Stimulated activated CD4-positive, alpha-beta T cell treated with anti-CD3 and anti-CD28 coated beads, Interleukin-1b, Interleukin-23, amount 100 ng/mL, for 4 hours (primary cell): ENCODE data around the gene INSR.
"Not testable (repeated sequence)": the region's sequence is repeated elsewhere in the genome, so short reads cannot be mapped to it uniquely, and the experiment has no call there.

ENCODE experiments used
- DNase-seq, 2 donors: peaks; one replicate each; pipeline ENCODE4 v3.0.0-alpha.2; 2020; ENCODE audit warnings: low read depth in 2 of 2

Gene INSR

DNA sequence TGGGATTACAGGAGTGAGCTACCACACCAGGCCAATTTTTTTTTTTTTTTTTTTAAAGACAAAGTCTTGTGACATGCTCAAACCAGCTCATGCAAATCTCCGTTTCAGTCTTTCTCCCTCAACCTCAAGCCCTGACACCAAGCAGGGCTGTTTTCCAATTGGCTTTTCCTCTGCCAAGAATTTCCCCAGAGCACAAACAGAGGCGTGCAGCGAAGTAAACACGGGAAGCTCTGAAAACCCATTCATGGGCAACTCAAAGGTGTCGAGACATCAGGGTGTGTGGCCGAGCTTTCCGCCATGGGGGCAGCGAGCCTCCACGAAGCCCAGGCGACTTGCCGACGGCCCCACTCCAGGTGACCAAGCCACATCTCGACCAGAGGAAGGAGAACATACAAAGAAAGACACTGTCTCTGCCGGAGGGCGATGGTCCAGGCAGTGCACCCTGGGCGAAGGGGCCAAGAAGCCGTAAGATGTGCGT, 70.0 kb downstream of the INSR start:
- no peak for DNase-seq

DNA sequence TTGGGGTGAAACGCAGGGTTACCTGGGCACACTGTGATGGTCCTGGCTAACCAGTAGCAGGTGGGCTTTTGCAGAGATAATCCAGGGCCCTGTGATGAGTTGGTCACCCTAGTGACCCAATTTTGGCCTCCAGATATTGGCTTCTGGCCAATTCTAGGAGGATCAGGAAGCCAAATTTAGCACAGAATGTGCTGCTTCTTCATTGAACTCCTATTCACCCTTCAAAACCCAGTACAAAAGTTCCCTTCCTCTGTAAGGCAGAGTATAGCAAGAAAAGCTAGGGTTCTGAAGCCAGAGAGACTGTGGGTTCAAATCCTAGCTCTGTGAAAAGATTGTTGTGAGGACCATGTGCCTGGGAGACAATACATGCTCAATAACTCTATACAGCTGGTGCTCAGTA, 70.8 kb downstream of the INSR start:
- DNase-seq: no peak

DNA sequence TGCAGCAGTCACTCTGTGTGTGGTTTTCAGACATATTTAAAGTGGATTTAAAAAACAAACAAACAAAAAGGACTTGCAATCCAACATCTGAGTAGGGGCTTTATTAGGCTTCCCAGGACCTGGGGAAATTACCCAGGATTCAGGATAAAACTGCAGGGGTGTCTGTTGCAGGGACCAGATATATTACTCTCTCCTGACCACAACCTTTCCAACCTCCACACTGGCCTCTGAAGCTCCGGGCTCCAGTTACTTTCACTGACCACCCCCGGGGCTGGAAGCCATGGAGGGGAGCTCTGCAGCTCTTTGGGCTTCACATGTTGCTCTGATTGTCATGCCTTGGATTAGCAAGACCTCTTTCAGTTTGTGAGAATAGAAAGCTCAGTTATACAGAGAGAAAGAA, 75.2 kb downstream of the INSR start:
- DNase-seq: no peak

DNA sequence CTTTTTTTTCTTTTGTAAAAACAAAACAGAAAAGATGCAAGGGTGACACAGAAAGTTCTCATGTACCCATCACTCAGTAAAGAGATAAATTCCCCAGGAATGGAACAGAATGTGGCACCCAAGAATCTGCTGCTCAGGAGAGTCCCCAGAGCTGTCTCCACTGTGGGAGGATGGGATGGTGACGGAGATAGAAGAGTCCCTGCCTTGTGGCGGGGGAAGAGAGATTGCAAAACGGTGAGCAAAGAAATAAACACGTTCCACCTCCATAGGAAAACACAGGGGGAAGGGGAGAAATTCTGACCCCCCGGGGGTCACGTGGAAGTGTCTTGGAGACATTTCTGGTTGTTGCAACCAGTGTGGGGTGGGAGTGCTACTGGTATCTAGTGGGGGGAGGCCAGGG, 76.4 kb downstream of the INSR start:
- DNase-seq: no peak

DNA sequence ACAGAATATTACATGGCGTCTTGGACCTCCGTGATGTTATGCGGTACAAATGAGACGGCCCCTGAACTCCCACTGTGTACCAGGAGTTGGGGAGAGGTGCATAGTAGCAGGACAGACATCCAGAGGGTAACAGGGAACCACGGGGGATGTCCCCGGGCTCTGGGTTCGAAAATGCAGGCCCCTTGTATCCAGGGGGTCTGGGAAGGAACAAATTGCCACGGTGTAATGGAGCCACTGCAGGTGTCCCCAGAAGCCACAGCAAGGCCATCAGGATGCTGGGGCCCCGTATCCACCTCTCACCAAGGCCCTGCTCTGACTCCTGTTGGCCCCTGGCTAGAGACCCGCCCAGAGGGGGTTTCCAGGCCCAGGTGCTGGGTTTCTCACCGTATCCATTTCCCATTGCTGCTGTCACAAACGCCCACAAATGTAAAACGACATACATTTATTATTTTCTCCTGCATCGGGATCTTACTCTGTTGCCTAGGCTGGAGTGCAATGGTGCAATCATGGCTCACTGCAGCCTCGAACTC, 77.8 kb downstream of the INSR start:
- DNase-seq: no peak

DNA sequence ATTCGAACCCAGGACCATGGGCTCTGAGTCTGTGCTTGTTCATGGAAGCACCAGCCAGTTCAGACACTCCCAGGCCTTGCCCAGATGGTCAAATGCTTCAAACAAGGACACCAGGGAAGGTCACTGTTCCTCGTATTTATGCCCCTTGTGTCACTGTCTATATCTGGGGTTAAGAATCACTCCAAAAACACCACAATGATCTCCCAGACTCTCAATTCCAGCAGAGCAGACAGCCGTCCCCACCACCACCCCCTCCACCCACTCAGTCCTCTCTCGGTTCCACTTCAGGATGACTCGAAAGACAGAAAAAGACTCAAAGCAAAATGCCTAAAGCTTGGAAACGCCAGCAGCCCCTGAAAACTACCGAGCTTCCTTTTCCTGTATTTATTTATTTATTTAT, 79.0 kb downstream of the INSR start:
- no peak for DNase-seq

DNA sequence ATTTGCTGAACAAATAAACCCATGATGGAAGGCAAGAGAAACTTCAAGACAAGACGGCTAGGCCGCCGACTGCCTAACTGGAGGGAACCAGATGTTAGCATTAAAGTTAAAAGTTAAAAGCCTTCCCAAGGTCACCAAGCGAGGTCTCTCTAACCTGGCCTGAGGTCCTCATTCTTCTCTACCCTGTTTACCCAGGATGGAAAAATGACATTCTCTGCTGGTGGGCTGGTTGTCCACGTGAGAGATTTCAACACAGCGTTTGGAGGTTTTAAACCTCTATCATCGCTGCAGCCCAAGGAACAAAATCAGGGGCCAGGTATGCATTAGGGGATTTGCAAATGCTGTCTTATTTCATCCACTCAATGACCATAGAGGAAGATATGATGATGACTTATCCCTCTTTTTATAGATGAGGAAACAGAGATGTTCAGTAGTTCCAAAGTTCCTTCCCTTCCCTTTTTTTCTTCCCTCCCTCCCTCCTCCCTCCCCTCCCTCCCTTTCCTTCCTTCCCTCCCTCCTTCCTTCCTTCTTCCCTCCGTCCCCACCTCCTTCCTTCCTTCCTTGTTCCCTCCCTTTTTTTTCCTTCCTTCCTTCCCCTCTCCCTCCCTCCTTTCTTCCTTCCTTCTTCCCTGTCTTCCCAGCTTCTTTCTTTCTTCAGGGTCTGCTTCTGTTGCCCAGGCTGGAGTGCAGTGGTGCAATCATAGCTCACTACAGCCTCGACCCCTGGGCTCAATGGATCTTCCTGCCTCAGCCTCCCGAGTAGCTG, 79.7 kb downstream of the INSR start:
- no peak for DNase-seq

DNA sequence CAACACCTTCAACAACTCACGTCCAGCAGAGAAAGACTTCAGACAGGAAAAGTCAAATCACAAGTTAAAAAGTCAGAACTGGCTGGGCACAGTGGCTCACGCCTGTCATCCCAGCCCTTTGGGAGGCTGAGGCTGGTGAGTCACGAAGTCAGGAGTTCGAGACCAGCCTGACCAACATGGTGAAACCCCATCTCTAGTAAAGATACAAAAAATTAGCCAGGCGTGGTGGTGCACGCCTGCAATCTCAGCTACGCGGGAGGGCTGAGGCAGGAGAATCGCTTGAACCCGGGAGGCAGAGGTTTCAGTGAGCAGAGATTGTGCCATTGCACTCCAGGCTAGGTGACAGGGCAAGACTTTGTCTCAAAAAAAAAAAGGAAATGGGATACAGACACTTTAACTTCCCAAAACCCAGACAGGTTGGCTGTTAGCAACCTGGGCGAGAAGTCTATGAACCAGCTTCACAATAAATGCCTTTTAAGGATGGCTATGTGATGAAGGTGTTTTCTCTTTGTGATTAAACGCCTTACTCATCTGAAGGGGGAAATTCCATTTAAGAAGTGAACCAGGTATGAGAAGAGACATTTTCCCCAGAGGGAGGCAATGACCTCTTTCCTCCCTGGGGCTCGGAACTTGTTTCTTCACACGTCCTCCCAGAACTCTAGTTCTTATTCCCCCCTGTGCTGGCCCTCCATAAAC, 80.4 kb downstream of the INSR start:
- DNase-seq: no peak

DNA sequence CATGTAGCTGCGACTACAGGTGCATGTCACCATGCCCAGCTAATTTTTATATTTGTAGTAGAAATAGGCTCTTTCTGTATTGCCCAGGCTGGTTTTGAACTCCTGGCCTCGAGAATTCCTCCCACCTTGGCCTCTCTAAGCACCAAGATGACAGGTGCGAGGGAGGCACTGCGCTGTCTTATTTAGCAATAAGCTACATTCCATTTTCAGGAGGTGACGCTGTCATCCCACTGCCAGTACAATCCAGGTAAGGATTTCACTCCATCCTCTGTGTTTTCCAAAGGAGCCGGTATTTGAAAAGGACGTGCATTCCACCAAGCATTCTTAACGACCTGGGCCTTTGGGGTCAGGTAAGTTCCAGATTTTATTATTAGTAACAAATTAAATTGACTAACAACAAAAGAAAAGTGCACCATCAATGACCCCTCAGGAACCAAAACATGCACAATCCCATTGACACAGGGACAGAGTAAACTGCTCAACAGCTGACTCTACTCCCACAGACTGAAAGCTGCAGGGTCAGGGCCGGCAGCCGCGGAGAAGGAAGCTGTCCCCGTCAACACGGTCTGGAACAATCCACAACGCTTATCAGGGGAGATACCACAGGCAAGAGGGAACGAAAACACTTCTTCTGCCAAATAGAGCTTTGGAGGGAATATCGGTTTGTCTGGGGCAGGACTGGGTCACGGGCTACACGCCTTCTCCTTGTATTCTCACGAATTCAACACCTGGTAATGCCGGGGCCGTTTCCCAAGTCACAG, 82.8 kb downstream of the INSR start:
- DNase-seq: no peak

DNA sequence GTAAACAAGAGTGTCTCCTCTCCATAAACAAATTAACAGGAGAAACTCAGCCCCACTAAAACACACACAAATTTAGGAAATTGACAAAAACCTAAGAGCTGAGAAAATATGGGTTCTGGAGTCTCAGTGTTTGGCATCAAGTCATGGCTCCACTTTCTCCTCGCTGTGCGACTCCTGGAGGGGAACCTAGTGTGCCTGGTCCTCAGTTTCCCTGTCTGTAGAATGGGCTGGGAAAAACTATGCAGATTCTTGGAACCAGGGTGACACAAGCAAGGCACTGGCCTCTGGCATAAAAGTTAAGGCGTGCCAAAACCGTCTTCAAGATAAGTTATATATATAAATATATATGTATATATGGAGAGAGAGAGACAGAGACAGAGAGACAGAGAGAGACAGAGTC, 83.9 kb downstream of the INSR start:
- no peak for DNase-seq

DNA sequence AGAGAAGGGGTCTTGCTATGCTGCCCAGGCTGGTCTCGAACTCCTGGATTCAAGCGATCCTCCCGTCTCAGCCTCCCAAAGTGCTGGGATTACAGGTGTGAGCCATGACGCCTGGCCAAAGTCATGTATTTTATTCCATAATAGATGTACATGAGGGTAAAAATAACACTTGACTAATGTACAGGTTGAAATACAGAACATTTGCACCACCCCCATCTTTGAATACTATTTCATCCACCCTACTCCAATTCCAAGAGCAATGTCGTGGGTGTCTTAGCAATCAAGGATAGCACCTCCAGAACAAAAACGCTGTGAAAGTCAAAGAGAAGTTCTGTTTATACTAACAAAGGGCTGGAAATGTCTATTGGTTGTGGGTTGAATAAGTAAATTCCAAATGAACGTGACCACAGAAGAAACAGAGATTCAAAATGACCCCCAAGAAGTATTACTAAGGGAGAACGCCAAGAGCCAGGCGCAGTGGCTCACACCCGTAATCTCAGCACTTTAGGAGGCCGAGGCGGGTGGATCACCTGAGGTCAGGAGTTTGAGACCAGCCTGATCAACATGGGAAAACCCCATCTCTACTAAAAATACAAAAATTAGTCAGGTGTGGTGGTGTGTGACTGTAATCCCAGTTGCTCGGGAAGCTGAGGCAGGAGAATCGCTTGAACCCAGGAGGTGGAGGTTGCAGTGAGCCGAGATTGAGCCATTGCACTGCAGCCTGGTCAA, 84.5 kb downstream of the INSR start:
- DNase-seq: not testable (repeated sequence)

DNA sequence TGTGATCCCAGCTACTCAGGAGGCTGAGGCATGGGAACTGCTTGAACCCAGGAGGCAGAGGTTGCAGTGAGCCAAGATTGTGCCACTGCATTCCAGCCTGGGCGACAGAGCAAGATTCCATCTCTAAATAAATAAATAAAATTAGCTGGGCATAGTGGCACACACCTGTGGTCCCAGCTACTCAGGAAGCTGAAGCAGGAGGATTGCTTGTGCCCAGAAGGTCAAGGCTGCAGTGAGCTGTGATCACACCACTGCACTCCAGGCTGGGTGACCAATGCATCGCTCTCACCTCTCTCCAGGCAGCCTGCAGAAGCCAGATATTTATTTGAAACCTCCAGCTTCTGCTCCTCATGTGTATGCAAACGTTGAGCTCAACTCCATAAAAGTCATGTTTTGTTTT, 85.2 kb downstream of the INSR start:
- DNase-seq: not testable (repeated sequence)

DNA sequence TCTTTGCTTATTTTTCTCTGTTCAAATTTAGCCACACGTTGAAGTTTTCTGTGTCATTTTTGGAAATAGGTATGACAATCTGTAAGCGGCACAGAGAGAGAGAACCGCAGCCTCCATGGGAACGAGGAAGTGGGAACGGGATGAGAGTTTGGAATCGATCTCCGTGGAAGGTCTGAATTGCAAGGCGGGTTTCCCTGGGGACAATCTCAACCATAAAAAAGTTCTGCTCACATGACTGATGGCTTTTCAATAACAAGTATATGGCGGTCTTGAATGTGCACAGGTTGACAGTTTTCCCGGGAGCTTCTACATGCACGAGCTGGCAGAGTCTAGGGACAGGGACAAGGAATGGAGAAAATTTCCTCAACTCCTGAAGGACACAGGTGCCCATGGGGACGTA, 90.9 kb downstream of the INSR start:
- DNase-seq: no peak

DNA sequence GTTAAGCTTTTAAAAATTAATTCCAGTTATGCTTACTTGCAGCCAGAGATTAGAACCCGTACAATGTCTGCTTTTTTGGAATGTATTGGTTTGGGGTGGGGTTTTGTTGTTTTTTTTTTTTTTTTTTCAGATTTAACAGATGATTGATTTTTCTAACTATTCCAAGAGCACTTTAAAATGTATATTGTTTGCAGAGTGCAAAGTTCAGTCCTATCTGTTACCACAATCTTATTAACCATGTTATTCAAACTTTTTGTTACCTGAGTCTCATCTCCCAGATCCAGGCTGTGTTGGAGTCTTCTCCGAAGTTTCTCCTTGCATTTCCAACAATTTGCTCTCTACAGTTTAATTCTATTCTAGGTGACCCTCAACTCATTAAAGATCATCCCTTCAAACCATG, 91.3 kb downstream of the INSR start:
- DNase-seq: no peak

DNA sequence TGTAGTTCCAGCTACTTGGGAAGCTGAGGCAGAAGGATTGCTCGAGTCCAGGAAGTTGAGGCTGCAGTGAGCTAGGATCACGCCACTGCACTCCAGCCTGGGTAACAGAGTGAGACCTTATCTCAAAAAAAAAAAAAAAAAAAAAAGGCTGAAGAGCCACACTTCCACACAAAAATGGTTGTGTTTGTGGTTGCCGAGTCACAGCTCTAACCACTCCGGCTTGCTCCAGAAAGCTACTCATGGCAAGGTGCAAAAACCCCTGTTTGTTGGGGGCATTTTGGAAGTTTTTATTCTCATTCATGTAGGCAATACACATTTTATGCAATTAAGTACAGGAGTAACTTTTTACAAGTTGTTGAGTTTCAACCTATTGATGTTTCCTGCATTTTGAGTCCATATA, 93.5 kb downstream of the INSR start:
- no peak for DNase-seq

DNA sequence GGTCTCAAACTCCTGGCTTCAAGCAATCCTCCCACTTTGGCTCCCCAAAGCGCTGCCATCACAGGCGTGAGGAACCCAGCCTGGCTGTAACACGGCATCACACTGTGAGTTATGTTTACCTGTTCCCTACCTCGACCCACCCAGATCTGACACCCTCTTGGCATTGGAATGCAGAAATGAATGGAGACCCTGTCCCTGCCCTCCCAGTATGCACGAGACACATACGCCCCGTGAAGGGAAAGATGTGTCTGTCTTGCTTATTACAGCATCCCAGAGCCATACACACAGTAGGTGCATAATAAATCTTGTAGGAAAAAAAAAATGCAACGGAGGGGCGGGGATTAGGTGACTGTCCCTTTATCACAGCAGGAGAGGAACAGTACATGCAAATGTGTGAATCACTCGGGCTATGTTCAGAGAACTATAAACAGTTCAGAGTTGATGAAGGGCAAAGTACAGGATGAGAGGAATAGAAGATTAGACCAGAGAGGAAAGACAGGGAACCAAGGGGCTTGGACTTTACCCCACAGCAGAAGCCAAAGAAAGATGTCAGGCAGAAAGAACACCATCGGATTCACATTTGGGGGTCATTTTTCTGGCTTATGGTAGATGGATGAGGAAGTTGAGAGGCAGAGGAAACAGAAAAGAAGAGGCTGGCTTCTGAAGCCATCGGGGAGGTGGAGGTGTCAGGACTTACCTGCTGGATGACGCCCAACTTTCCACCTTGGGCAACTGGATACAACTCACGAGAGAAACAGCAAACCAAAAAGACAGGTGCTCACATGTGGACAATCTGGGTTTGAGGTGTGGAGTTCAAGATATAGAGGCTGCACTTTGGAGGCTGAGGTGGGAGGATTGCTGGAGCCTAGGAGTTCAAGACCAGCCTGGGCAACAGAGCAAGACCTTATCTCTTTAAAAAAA, 94.3 kb downstream of the INSR start:
- no peak for DNase-seq

DNA sequence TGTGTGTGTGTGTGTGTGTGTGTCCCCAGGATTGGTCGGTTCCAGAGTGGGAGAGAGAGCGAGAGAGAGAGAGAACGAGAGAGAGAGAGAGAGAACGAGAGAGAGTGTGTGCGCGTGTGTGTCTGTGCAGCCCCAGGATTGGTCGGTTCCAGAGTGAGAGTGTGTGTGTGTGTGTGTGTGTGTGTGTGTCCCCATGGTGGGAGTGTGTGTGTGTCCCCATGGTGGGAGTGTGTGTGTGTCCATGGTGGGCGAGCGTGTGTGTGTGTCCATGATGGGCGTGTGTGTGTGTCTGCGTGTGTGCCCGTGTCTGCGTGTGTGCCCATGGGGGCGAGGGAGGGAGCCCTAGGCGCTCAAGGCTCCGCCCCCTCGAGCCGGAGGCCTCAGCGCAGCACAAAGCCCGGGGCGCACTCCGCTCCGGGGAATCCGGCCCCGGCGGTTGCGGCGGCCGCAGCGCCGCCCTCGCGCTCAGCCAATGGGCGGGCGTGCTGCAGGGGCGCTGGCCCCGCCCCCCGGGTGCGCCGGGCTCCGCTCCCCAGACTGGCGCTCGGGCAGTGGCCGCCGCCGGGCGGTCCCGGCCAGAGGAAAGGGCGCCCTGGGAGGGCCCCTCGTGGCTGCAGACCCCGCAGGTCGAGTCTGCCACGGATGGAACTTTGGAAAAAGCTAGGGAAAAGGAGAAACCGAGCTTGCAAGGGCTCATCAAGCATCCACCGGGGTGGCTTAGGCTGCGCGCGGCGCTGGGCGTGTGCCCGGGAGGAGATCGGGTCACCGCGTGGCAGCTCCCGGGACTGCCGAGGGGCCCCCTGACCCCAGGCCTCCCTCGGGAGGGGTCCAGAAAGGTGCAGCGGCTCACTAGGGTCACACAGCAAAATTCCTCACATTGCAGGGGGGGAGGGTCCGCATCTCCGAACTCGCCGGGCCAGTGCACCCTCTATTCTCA, 96.2 kb downstream of the INSR start:
- peak; percentile 77 to 84 for DNase-seq

DNA sequence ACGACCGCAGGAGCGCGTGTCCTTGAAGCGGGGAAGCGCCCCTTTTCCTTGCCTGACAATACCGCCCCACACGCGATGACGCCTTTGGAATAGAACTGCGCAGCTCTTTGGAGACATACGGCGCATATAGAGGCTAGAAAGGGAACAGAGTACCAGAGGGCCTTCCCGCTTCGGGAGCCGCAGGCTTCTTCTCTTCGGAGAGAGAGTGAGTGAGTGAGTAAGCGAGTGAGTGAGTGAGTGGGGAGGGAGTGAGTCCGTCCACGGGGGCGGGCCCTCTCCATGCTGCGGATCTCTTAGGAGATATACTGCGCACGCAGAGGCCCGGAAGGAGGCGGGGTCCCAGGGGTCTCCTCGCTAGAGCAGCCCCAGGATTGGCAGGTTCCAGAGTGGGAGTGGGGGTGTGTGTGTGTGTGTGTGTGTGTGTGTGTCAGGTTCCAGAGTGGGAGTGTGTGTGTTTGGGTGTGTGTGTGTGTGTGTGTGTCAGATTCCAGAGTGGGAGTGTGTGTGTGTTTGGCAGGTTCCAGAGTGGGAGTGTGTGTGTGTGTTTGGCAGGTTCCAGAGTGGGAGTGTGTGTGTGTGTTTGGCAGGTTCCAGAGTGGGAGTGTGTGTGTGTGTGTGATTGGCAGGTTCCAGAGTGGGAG, 97.0 kb downstream of the INSR start:
- peak; percentile 81 to 85 for DNase-seq

DNA sequence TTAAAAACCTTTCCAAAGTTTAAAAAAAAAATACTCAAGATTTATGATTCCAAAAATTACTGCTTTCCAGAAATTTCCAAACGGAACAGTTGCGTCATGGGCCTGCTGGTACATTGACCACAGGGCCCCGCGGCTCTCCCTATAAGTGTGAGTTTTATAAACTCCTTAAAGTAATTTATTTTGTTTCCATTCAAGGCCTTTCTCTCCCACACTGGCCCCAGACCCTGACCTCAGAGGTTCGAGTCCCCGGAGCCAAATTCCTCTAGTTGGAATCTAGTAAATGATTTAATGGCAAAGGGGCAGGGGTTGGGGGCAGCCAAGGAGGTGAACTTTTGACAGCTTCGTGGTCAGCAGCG, 97.5 kb downstream of the INSR start:
- no peak for DNase-seq
